PFSK-1 (cell line): ENCODE measurements around the gene ISOC2.

Experiments used
- POLR2AphosphoS5 ChIP-seq: IDR thresholded peaks from 2 replicates; pipeline ENCODE4 v1.6.1; 2012; ENCODE audit warnings: low read depth, mild to moderate bottlenecking, control low read depth, low read length, moderate library complexity
- REST ChIP-seq, 2 experiments: IDR thresholded peaks; 2 replicates each; pipeline versions ENCODE4 v1.6.1 to v1.8.0; 2011 to 2012; ENCODE audit warnings: low read depth in 2 of 2, low read length in 2 of 2, control low read depth in 1 of 2, inconsistent platforms in 1 of 2, mild to moderate bottlenecking in 1 of 2, moderate library complexity in 1 of 2; ENCODE audit not compliant: insufficient read depth in 1 of 2
- SIN3A ChIP-seq: IDR thresholded peaks from 2 replicates; pipeline ENCODE4 v1.6.1; 2012; ENCODE audit warnings: mild to moderate bottlenecking, low read length, moderate library complexity, borderline replicate concordance; ENCODE audit not compliant: insufficient read depth
- TAF1 ChIP-seq: IDR thresholded peaks from 2 replicates; pipeline ENCODE4 v1.6.1; 2012; ENCODE audit warnings: low read length, control low read depth, borderline replicate concordance; ENCODE audit not compliant: insufficient read depth

- TF ChIP-seq TAF1 (no peak), REST (IDR thresholded peaks at IDR 0.05; ENCODE audit: insufficient read depth in 1 of 2, low read depth in 2 of 2, low read length in 2 of 2) (no peak), POLR2AphosphoS5 (no peak; the same call in 1 of the 2 replicates), SIN3A (no peak)
These were observed 24.9 kb upstream of the ISOC2 start for GRCh38 chr19:55486043-55486970.
